Naive thymus-derived CD8-positive, alpha-beta T cell (primary cell): ENCODE results near the gene CDH9. TPM values are rescaled to one million over a fixed set of nuclear protein-coding genes. Genes with fewer than 3 reads are reported as not detected.

Experiments
- ATAC-seq, 2 donors: fragments of 150-1000 bp; cut with Tn5 transposase in 1 of 2; sonication (Bioruptor Pico), chemical (Tn5 transposase) in 1 of 2; 1 replicate in 1 of 2; 2 replicates in 1 of 2; pipeline ENCODE4 v1.10.0; 2021; ENCODE audit warnings: mild to moderate bottlenecking in 2 of 2, moderate library complexity in 2 of 2
- POLR2A ChIA-PET: fragments of 350-600 bp; sonication (Branson Sonifier 250); formaldehyde crosslinking; loops from one replicate; lab custom pipeline; 2021; ENCODE audit warnings: antibody characterized with exemption; lab: Charles Lee
- DNase-seq, 10 donors: peaks; one replicate each; pipeline versions ENCODE4 v3.0.0 to v3.0.0-alpha.2; 2020 to 2022
- H3K27ac Mint-ChIP-seq, 10 donors: one replicate each; pipeline ENCODE4 v1.8.0; 2020 to 2022; ENCODE audit warnings: mild to moderate bottlenecking in 10 of 10, mixed read lengths in 10 of 10, moderate library complexity in 4 of 10, inconsistent platforms in 1 of 10
- H3K27me3 Mint-ChIP-seq, 5 donors: one replicate each; pipeline ENCODE4 v1.8.0; 2021 to 2022; ENCODE audit warnings: mixed read lengths in 5 of 5
- H3K36me3 Mint-ChIP-seq, 3 donors: one replicate each; pipeline ENCODE4 v1.8.0; 2020 to 2022; ENCODE audit warnings: mixed read lengths in 3 of 3, mild to moderate bottlenecking in 2 of 3, inconsistent platforms in 1 of 3
- H3K4me1 Mint-ChIP-seq, 4 donors: one replicate each; pipeline ENCODE4 v1.8.0; 2021 to 2022; ENCODE audit warnings: mixed read lengths in 4 of 4
- H3K4me3 Mint-ChIP-seq, 10 donors: one replicate each; pipeline ENCODE4 v1.8.0; 2020 to 2022; ENCODE audit warnings: mild to moderate bottlenecking in 10 of 10, mixed read lengths in 10 of 10, moderate library complexity in 6 of 10, inconsistent platforms in 1 of 10
- H3K9me3 Mint-ChIP-seq, 9 donors: one replicate each; pipeline ENCODE4 v1.8.0; 2020 to 2022; ENCODE audit warnings: mixed read lengths in 9 of 9, mild to moderate bottlenecking in 3 of 9, inconsistent platforms in 1 of 9, moderate library complexity in 1 of 9
- polyA plus RNA-seq, 3 donors: library from polyadenylated mRNA; unstranded; fragments of 300-500 nt; fragmentation: Illumina TruSeq; gene quantifications; one replicate each; pipeline ENCODE4 v1.2.3, GENCODE V29; 2021
- total RNA-seq, 8 experiments: library from RNA in 2 of 8; stranded (reverse) in 2 of 8; gene quantifications; one replicate each; pipeline ENCODE4 v1.2.3 and lab custom pipeline; 2021 to 2026

The CDH9 gene, protein sequence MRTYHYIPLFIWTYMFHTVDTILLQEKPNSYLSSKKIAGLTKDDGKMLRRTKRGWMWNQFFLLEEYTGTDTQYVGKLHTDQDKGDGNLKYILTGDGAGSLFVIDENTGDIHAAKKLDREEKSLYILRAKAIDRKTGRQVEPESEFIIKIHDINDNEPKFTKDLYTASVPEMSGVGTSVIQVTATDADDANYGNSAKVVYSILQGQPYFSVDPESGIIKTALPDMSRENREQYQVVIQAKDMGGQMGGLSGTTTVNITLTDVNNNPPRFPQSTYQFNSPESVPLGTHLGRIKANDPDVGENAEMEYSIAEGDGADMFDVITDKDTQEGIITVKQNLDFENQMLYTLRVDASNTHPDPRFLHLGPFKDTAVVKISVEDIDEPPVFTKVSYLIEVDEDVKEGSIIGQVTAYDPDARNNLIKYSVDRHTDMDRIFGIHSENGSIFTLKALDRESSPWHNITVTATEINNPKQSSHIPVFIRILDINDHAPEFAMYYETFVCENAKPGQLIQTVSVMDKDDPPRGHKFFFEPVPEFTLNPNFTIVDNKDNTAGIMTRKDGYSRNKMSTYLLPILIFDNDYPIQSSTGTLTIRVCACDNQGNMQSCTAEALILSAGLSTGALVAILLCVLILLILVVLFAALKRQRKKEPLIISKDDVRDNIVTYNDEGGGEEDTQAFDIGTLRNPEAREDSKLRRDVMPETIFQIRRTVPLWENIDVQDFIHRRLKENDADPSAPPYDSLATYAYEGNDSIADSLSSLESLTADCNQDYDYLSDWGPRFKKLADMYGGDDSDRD
- not detected for total RNA-seq
- not detected for polyA plus RNA-seq
- 0 to 0.09 (median 0) reads per million in 6 experiments for total RNA-seq (lab: John Stamatoyannopoulos, UW)

DNA sequence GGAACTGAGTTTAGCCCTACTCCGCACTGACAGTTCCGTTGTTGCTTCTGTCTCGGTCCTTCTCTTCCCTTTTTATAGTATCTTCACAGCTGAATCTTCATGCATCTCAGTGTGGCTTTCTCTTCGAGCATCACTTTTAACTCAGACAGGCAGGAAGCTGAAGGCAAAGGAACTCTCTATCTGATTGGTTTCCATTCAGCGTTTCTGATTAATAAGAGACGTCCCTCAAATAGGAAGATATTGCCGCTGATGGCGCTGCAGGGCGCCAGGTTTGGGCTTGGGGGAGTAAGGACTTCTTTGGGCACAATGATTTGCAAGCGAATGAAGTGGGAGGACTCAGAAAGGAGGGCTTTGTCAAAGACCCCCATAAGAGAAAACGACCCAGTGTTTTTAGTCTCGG, at the start of gene CDH9:
Gene CDH9, minus strand, starts transcription at position 111 of the 400 bp plus-strand sequence. CDS start 50,253 bp downstream, outside the sequence.
- Mint-ChIP-seq H3K27ac (no peak within 1 kb of the TSS), H3K27me3 (no peaks in the 10 kb centered on the region), H3K4me1 (no peaks in the 10 kb centered on the region), H3K4me3 (no peak within 1 kb of the TSS), H3K36me3 (no peaks in the 10 kb centered on the region), H3K9me3 (peaks cover 1 to 33% (median 6%) of the 10 kb centered on the region in 9 donors)
- POLR2A ChIA-PET, result no interaction called here
- ATAC-seq (no peak), DNase-seq (no peak)

DNA sequence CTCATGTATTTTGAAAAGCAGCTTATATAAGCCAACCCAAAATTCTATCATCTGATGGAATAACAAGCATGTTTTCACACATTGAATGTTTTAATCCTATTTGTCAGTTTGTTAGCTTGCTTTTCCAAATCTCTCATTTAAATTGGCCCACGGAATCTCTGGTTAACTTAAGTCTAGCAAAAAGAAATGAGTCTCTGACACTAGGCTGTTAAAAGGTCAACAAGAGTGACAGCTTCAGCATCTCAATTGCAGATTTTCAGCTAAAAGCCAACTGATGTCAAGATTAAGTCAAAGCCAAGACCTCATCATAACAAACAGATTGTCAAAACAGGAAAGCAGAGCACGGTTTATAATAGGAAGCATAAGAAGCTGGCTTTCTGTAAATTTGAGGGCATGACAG, 49.4 kb upstream of the CDH9 start:
- H3K4me1 Mint-ChIP-seq, result no peaks in the 10 kb centered on the region
- H3K4me3 Mint-ChIP-seq, result no peak overlapping the region
- H3K27me3 Mint-ChIP-seq, result no peaks in the 10 kb centered on the region
- ATAC-seq (no peak), DNase-seq (no peak)
- no peak overlapping the region for H3K27ac Mint-ChIP-seq
- POLR2A ChIA-PET, result no interaction called here
- peaks cover 0 to 17% (median 3%) of the 10 kb centered on the region in 9 donors for H3K9me3 Mint-ChIP-seq
- H3K36me3 Mint-ChIP-seq, result no peaks in the 10 kb centered on the region

DNA sequence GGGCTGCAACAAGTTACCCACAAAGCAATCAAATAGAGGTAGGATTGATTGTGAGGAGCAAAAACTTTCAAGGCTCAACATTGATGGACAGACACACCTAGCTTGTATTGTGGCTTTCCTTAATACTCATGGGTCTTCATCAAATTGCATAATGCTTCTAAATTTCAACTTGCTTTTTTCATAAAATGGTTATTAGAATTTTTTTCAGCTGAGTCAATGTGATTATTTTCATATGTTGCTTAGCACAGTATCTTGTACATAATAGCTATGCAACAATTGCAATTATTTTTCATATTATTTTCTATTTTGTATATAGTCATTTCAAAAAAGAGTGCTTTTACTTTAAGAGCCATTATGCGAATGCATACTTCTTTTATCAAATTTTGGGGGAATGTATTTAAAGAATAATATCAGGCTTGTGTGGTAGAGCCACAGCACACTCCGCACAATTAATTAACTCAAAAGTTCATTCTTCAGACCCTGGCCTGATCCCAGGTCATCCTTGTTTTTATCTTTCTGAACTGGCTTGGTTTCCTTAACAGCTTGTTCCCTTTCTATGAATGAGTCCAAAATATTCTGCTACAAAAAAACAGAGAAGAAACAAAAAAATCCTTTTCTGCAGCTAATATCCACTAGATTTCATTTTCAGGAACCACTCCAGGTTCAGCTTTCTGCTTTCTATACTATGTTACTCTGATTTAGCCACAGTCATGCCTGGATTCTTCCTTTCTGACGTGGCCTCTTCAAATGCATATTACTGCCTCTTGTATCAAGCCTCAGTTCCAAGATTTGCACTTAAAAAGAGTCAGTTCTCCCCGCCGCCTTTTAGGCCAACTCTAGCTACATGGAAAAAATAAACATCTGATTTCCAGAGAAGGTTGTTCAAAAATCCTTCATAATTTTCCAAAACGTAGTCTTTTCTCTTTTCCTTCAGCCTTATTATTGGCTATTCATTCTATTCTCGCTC, 45.3 kb upstream of the CDH9 start:
- Mint-ChIP-seq H3K4me1 (no peaks in the 10 kb centered on the region), H3K27me3 (no peaks in the 10 kb centered on the region), H3K9me3 (peaks cover 0 to 17% (median 10%) of the 10 kb centered on the region in 9 donors), H3K27ac (no peak overlapping the region), H3K4me3 (no peak overlapping the region), H3K36me3 (no peaks in the 10 kb centered on the region)
- DNase-seq (no peak), ATAC-seq (no peak)
- POLR2A ChIA-PET, result no interaction called here

DNA sequence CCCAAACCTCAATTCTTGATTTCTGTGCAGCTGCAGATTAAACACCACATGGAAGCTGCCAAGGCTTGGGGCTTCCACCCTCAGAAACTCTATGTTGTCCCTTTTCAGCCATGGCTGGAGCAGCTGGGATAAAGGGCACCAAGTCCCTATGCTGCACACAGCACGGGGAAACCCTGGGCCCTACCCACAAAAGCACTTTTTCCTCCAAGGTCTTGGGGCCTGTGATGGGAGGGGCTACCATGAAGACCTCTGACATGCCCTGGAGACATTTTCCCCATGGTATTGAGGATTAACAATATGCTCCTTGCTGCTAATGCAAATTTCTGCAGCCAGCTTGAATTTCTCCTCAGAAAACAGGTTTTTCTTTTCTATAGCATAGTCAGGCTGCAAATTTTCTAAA, 41.8 kb upstream of the CDH9 start:
- Mint-ChIP-seq H3K4me1 (no peaks in the 10 kb centered on the region), H3K36me3 (no peaks in the 10 kb centered on the region), H3K27me3 (no peaks in the 10 kb centered on the region), H3K4me3 (no peak overlapping the region), H3K27ac (no peak overlapping the region), H3K9me3 (peaks cover 4 to 19% (median 11%) of the 10 kb centered on the region in 9 donors)
- ATAC-seq (no peak), DNase-seq (no peak)
- POLR2A ChIA-PET, result no interaction called here

DNA sequence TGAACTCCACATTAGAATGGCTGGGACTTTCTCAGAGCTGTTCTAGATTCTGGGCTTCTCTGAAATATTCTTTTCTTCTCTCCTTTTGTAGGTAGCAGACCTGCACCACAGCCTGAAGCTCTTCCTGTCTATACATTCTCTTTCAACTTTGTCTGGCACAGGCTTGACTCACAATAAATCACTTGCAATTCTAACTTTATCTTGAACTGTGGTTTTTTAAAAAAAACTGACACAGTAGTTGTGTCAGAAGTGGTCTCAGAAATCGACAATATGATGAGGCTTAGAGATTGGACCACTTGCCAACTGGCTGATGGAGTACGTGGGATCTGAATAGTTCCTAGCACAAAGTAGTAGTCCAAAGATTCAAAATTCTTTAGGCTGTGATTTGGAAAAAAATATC, 24.1 kb upstream of the CDH9 start:
- Mint-ChIP-seq H3K27ac (no peak overlapping the region), H3K36me3 (no peaks in the 10 kb centered on the region), H3K4me1 (no peaks in the 10 kb centered on the region), H3K4me3 (no peak overlapping the region), H3K9me3 (peaks cover 0 to 17% (median 7%) of the 10 kb centered on the region in 9 donors), H3K27me3 (no peaks in the 10 kb centered on the region)
- ATAC-seq, result no peak
- no peak for DNase-seq
- POLR2A ChIA-PET, result no interaction called here

DNA sequence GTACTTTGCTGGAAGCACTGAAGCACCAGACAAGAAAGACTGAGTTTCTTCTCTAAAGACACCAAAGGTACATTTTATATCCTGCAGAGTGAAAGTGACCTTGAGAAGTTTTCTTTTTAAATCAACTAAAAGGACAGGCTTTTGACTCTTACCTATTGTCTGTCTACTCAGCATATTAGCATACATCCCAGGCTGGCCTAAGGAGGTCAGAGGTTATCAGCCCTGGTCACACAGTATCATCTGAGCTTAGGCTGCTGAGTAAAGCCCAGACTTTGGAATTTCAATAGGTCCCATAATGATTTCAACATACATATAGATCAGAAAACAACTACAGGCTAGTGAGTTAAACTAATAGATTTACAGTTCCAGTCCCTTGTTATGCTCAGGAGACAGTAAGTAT, 10.1 kb upstream of the CDH9 start:
- ATAC-seq, result no peak

DNA sequence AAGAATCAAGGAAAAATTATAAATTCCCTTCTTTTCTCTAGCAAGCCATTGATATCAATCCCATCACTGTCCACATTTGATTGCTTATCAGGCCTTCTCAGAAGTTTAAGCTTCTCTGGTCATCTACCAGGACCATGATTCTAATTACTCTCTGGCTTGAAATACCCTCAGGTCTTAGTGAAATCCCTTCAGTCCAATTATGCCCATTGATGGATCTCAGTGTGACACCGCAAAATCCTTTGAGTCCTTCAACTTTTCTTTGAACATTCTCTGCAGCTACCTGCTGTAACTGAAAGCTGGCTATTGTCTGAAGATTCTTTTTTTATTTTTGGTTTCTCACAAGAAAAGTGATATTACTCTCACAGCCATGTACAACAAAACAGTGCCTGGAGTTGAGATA, 3.0 kb upstream of the CDH9 start:
- POLR2A ChIA-PET, result no interaction called here
- H3K27me3 Mint-ChIP-seq, result no peaks in the 10 kb centered on the region
- H3K36me3 Mint-ChIP-seq, result no peaks in the 10 kb centered on the region
- no peak overlapping the region for H3K4me3 Mint-ChIP-seq
- ATAC-seq (no peak), DNase-seq (no peak)
- peaks cover 1 to 33% (median 6%) of the 10 kb centered on the region in 9 donors for H3K9me3 Mint-ChIP-seq
- no peak overlapping the region for H3K27ac Mint-ChIP-seq
- H3K4me1 Mint-ChIP-seq, result no peaks in the 10 kb centered on the region

More for the DNA sequence above, 10.1 kb upstream of the CDH9 start:
- no peaks in the 10 kb centered on the region for H3K27me3 Mint-ChIP-seq
- DNase-seq, result no peak
- POLR2A ChIA-PET, result no interaction called here
- peaks cover 0 to 18% (median 10%) of the 10 kb centered on the region in 9 donors for H3K9me3 Mint-ChIP-seq
- no peaks in the 10 kb centered on the region for H3K36me3 Mint-ChIP-seq
- no peaks in the 10 kb centered on the region for H3K4me1 Mint-ChIP-seq
- no peak overlapping the region for H3K27ac Mint-ChIP-seq
- H3K4me3 Mint-ChIP-seq, result no peak overlapping the region

DNA sequence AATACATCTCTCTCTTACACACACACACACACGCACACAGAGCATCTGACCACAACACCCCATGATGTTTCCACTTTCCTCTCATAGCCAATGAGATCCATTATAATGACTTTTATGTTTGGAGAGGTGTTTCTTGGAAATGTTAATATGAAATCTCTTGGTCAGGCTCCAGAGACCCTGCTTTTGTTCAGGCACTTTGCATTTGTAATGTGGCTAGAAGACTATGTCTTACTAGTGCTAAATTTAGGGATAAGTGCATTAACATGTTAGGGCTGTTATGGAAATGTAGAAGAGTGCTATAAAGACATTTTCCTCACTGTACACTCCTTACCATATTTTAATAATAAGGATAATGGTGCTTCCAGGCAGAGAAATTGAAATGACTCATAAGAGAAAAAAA, 3.8 kb downstream of the CDH9 start:
- DNase-seq (no peak), ATAC-seq (no peak)
- H3K27me3 Mint-ChIP-seq, result no peaks in the 10 kb centered on the region
- H3K4me3 Mint-ChIP-seq, result no peak overlapping the region
- H3K27ac Mint-ChIP-seq, result no peak overlapping the region
- H3K36me3 Mint-ChIP-seq, result no peaks in the 10 kb centered on the region
- peaks cover 0 to 19% (median 6%) of the 10 kb centered on the region in 9 donors for H3K9me3 Mint-ChIP-seq
- no peaks in the 10 kb centered on the region for H3K4me1 Mint-ChIP-seq
- POLR2A ChIA-PET, result no interaction called here

DNA sequence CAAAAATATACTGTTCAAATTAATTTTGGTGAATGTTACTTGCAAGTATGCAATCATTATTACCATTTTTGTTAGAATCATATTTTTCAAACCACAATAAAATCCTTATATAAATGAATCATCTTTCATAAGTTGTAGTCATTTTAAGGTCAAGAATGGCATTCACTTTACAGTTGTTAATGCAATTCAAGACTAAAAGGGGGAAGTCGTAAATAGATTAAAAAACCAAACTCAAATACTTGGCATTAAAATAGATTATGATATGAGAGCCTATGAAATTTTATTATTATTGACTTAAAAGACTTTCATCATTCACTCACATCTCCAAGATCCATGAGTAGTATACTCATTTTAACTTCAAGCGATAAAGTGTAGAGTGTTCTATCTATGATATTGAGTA, 11.6 kb downstream of the CDH9 start:
- POLR2A ChIA-PET, result no interaction called here
- no peak overlapping the region for H3K4me3 Mint-ChIP-seq
- DNase-seq (no peak), ATAC-seq (no peak)
- no peak overlapping the region for H3K27ac Mint-ChIP-seq
- peaks cover 0 to 12% (median 3%) of the 10 kb centered on the region in 9 donors for H3K9me3 Mint-ChIP-seq
- H3K4me1 Mint-ChIP-seq, result no peaks in the 10 kb centered on the region
- no peaks in the 10 kb centered on the region for H3K36me3 Mint-ChIP-seq
- H3K27me3 Mint-ChIP-seq, result no peaks in the 10 kb centered on the region

DNA sequence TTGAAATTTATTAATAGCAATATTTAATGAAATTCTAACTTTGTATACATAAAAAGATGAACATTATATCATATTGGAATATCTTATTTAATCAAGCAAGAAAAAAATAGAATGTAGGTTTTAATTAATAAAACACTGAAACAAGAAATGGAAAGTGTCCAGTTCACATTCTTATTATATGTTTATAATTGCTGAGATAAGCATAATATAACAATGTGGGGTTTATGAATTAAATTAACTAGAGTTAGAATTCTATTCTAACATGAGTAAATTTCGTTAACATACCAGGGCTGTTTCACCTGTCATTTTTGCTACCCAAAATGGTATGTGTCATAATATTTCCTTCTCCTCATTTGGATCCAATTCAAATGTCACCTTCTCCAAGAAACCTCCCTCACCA, 12.3 kb downstream of the CDH9 start:
- no peaks in the 10 kb centered on the region for H3K36me3 Mint-ChIP-seq
- H3K4me3 Mint-ChIP-seq, result no peak overlapping the region
- ATAC-seq (no peak), DNase-seq (no peak)
- H3K27ac Mint-ChIP-seq, result no peak overlapping the region
- no peaks in the 10 kb centered on the region for H3K27me3 Mint-ChIP-seq
- H3K4me1 Mint-ChIP-seq, result no peaks in the 10 kb centered on the region
- POLR2A ChIA-PET, result no interaction called here
- H3K9me3 Mint-ChIP-seq, result peaks cover 0 to 12% (median 3%) of the 10 kb centered on the region in 9 donors

DNA sequence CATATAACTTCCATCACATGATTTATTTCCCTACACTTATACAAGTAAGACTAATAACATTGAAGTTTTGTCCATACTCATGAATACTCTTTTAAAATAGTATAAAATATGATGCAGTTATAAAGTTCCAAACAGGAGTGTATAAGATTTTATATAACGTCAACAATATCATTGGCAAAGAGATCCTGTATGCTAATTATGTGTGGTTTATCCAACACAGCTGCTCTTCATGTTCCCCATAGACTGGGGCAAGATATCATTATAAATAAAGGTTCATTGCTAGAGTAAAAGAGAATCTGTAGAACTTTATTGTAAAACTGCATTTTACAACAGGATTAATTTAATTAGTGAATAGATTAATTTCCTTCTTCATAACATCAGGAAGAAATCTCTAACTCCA, 16.9 kb downstream of the CDH9 start:
- ATAC-seq, result no peak
- POLR2A ChIA-PET, result no interaction called here
- H3K4me1 Mint-ChIP-seq, result no peaks in the 10 kb centered on the region
- H3K4me3 Mint-ChIP-seq, result no peak overlapping the region
- no peaks in the 10 kb centered on the region for H3K27me3 Mint-ChIP-seq
- no peak overlapping the region for H3K27ac Mint-ChIP-seq
- DNase-seq, result no peak
- H3K9me3 Mint-ChIP-seq, result peaks cover 0 to 12% (median 3%) of the 10 kb centered on the region in 9 donors
- H3K36me3 Mint-ChIP-seq, result no peaks in the 10 kb centered on the region

DNA sequence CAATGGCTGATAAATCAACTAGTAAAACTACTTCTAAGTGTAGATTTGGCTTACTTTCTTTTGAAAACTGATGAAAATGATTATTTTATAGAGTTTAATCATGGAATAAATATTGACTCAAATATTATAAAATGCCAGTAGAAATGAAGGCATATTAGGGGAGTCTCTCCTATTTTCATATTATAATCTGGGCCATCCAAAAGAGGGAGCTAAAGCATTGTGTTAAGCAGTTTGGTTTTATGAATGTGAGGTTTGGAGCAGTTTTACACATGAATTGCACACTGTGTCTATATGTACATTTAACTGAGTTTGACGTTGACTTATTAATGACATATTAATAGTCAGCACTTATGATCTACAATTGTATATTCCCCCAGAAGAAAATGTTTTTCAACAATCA, 17.4 kb downstream of the CDH9 start:
- ATAC-seq, result no peak

More for the DNA sequence above, 17.4 kb downstream of the CDH9 start:
- Mint-ChIP-seq H3K27ac (no peak overlapping the region), H3K9me3 (peaks cover 0 to 12% (median 3%) of the 10 kb centered on the region in 9 donors), H3K36me3 (no peaks in the 10 kb centered on the region), H3K4me1 (no peaks in the 10 kb centered on the region), H3K4me3 (no peak overlapping the region), H3K27me3 (no peaks in the 10 kb centered on the region)
- POLR2A ChIA-PET, result no interaction called here
- DNase-seq, result no peak
